WTC11 (cell line): ENCODE results near the gene CAMTA1. TPM values are rescaled to one million over a fixed set of nuclear protein-coding genes. Genes with fewer than 3 reads are reported as not detected.
A peak's percentile ranks its signal among the peaks of the same experiment; 100 is the strongest.

Experiments used
- ATAC-seq: fragments of 200-7000 bp; cut with Tn5 transposase; 2 replicates; pipeline ENCODE4 v1.10.0; 2021; ENCODE audit warnings: mild to moderate bottlenecking, moderate library complexity
- CTCF ChIA-PET: fragments of 300-600 bp; sonication (Branson Sonifier 250); formaldehyde crosslinking; loops from one replicate; lab custom pipeline; 2021; ENCODE audit warnings: antibody characterized with exemption; lab: Charles Lee
- POLR2A ChIA-PET: fragments of 350-600 bp; sonication (Branson Sonifier 250); formaldehyde crosslinking; loops from one replicate; lab custom pipeline; 2021; ENCODE audit warnings: antibody characterized with exemption; lab: Charles Lee
- DNase-seq: peaks from one replicate; pipeline ENCODE4 v3.0.0; 2021; ENCODE audit warnings: low spot score
- H3K27ac Mint-ChIP-seq: 2 replicates; pipeline ENCODE4 v1.8.0; 2021; ENCODE audit warnings: mixed read lengths
- H3K27me3 Mint-ChIP-seq: 2 replicates; pipeline ENCODE4 v1.8.0; 2021; ENCODE audit warnings: low read depth, mild to moderate bottlenecking, moderate library complexity, mixed read lengths
- H3K36me3 Mint-ChIP-seq: 2 replicates; pipeline ENCODE4 v1.8.0; 2021; ENCODE audit warnings: mixed read lengths
- H3K4me1 Mint-ChIP-seq: 2 replicates; pipeline ENCODE4 v1.8.0; 2022; ENCODE audit warnings: mixed read lengths
- H3K4me3 Mint-ChIP-seq: 2 replicates; pipeline ENCODE4 v1.8.0; 2021; ENCODE audit warnings: mild to moderate bottlenecking, moderate library complexity, mixed read lengths
- H3K9me3 Mint-ChIP-seq: 2 replicates; pipeline ENCODE4 v1.8.0; 2021; ENCODE audit warnings: mixed read lengths
- GRHL2 ChIP-seq: fragments of 250-450 bp; sonication (Bioruptor Pico); IDR thresholded peaks from 2 replicates; pipeline ENCODE4 v1.8.0; 2022; ENCODE audit warnings: mild to moderate bottlenecking, moderate library complexity; ENCODE audit not compliant: insufficient replicate concordance, severe bottlenecking
- GTF2I ChIP-seq: fragments of 250-450 bp; sonication (Bioruptor Pico); conservative IDR thresholded peaks from 2 replicates; pipeline ENCODE4 v1.4.0; 2021; ENCODE audit warnings: mild to moderate bottlenecking
- NR1H2 ChIP-seq: sonication (generic); formaldehyde crosslinking; IDR thresholded peaks from 2 replicates; pipeline ENCODE4 v1.9.0; 2021; ENCODE audit warnings: mild to moderate bottlenecking, moderate library complexity, missing genetic modification reagents
- TCF7 ChIP-seq: sonication (generic); formaldehyde crosslinking; IDR thresholded peaks from 2 replicates; pipeline ENCODE4 v1.8.0; 2022; ENCODE audit warnings: mild to moderate bottlenecking, low read depth, missing genetic modification reagents, moderate library complexity
- ZNF138 ChIP-seq: sonication (generic); formaldehyde crosslinking; conservative IDR thresholded peaks from 2 replicates; pipeline ENCODE4 v1.8.1; 2022; ENCODE audit warnings: mild to moderate bottlenecking, moderate library complexity, missing genetic modification reagents
- ZNF263 ChIP-seq: sonication (generic); formaldehyde crosslinking; IDR thresholded peaks from 2 replicates; pipeline ENCODE4 v1.8.1; 2022; ENCODE audit warnings: low read depth, mild to moderate bottlenecking, moderate library complexity, missing genetic modification reagents
- ZNF671 ChIP-seq: fragments of 250-450 bp; sonication (Bioruptor Pico); IDR thresholded peaks from 2 replicates; pipeline ENCODE4 v1.8.0; 2021; ENCODE audit warnings: mild to moderate bottlenecking
- total RNA-seq: library from RNA; stranded (reverse); gene quantifications from 3 replicates; pipeline ENCODE4 v1.2.3, GENCODE V29; 2021
- TF ChIP-seq, protein P1 (sequence below): sonication (generic); formaldehyde crosslinking; IDR thresholded peaks from 2 replicates; pipeline ENCODE4 v1.8.1; 2022; ENCODE audit warnings: missing genetic modification reagents, borderline replicate concordance
- TF ChIP-seq, protein P2 (sequence below): sonication (generic); formaldehyde crosslinking; IDR thresholded peaks from 2 replicates; pipeline ENCODE4 v1.8.0; 2022; ENCODE audit warnings: missing genetic modification reagents
- TF ChIP-seq, protein P3 (sequence below): sonication (generic); formaldehyde crosslinking; conservative IDR thresholded peaks from 2 replicates; pipeline ENCODE4 v1.8.1; 2023; ENCODE audit warnings: mild to moderate bottlenecking, low read depth, missing genetic modification reagents, moderate library complexity
- TF ChIP-seq, protein P4 (sequence below): sonication (generic); formaldehyde crosslinking; IDR thresholded peaks from 2 replicates; pipeline ENCODE4 v1.8.1; 2023; ENCODE audit warnings: mild to moderate bottlenecking, missing genetic modification reagents
- TF ChIP-seq, protein P5 (sequence below): sonication (generic); formaldehyde crosslinking; IDR thresholded peaks from 2 replicates; pipeline ENCODE4 v1.8.0; 2022; ENCODE audit warnings: mild to moderate bottlenecking, missing genetic modification reagents

CAMTA1 gene
- total RNA-seq, 1 experiment from 2014 or later, result 86.4 TPM

DNA sequence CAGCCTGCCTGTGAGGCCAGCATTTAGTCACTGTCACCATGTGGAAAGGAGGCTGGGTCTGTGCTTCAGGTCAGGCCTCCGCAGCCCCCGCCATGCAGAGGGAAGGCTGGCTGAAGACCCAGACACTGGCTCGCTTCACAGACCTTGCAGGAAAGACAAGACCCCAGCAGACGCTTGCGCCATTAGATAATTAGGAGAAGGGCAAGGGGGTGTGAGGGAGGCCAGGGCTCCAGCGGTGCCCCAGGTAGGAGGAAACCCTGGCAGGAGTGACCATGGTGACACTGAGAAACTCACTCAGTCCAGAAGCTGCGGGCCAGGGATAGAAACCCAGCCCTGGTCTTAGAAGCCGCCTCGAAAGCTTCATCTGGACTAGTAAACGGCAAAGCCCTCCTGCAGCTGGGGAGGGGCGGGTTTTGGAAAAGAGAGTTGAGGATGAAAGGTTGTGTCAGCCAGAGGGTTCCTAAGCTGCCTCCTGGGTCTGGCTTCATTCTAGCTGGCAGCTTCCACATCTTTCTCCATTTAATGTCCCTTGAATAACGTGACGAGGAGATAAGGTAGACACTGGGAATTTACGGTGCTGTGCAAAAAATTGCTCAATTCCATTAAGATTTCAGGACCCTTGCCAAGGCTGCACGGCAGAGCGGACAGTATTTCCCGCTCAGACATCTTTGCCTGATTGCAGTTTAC, 691.8 kb downstream of the CAMTA1 start:
- H3K36me3 Mint-ChIP-seq, result no peaks in the 10 kb centered on the region
- no peak for TF ChIP-seq GTF2I (CRISPR knock-in tag)
- TF ChIP-seq, protein P1, sequence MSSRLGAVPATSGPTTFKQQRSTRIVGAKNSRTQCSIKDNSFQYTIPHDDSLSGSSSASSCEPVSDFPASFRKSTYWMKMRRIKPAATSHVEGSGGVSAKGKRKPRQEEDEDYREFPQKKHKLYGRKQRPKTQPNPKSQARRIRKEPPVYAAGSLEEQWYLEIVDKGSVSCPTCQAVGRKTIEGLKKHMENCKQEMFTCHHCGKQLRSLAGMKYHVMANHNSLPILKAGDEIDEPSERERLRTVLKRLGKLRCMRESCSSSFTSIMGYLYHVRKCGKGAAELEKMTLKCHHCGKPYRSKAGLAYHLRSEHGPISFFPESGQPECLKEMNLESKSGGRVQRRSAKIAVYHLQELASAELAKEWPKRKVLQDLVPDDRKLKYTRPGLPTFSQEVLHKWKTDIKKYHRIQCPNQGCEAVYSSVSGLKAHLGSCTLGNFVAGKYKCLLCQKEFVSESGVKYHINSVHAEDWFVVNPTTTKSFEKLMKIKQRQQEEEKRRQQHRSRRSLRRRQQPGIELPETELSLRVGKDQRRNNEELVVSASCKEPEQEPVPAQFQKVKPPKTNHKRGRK (CRISPR knock-in tag), result no peak
- TF ChIP-seq, protein P2, sequence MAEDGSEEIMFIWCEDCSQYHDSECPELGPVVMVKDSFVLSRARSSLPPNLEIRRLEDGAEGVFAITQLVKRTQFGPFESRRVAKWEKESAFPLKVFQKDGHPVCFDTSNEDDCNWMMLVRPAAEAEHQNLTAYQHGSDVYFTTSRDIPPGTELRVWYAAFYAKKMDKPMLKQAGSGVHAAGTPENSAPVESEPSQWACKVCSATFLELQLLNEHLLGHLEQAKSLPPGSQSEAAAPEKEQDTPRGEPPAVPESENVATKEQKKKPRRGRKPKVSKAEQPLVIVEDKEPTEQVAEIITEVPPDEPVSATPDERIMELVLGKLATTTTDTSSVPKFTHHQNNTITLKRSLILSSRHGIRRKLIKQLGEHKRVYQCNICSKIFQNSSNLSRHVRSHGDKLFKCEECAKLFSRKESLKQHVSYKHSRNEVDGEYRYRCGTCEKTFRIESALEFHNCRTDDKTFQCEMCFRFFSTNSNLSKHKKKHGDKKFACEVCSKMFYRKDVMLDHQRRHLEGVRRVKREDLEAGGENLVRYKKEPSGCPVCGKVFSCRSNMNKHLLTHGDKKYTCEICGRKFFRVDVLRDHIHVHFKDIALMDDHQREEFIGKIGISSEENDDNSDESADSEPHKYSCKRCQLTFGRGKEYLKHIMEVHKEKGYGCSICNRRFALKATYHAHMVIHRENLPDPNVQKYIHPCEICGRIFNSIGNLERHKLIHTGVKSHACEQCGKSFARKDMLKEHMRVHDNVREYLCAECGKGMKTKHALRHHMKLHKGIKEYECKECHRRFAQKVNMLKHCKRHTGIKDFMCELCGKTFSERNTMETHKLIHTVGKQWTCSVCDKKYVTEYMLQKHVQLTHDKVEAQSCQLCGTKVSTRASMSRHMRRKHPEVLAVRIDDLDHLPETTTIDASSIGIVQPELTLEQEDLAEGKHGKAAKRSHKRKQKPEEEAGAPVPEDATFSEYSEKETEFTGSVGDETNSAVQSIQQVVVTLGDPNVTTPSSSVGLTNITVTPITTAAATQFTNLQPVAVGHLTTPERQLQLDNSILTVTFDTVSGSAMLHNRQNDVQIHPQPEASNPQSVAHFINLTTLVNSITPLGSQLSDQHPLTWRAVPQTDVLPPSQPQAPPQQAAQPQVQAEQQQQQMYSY (CRISPR knock-in tag), result peak; percentile 23; the same call in 1 of the 2 replicates
- TF ChIP-seq, all 79 proteins: peak for 1
- ATAC-seq, result no peak

DNA sequence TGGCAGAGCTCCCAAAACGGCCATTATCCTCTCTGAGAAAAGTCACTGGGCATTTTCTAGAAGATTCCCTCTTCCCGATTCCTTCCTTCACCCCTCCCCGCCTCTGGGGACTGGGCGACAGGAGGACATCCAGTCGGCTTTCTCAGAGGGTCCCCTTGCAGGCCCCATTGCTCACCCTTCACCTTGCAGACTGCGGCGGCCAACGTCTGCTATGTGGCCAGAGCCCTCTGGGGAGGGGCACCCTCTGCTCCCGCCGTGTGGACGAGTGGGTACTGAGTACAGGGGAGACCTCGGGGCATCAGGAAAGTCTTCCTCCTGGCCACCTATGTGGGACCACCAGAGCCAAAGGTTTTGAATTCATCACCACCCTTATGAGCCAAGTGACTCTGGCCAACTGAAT, 692.3 kb downstream of the CAMTA1 start:
- TF ChIP-seq, protein P3, sequence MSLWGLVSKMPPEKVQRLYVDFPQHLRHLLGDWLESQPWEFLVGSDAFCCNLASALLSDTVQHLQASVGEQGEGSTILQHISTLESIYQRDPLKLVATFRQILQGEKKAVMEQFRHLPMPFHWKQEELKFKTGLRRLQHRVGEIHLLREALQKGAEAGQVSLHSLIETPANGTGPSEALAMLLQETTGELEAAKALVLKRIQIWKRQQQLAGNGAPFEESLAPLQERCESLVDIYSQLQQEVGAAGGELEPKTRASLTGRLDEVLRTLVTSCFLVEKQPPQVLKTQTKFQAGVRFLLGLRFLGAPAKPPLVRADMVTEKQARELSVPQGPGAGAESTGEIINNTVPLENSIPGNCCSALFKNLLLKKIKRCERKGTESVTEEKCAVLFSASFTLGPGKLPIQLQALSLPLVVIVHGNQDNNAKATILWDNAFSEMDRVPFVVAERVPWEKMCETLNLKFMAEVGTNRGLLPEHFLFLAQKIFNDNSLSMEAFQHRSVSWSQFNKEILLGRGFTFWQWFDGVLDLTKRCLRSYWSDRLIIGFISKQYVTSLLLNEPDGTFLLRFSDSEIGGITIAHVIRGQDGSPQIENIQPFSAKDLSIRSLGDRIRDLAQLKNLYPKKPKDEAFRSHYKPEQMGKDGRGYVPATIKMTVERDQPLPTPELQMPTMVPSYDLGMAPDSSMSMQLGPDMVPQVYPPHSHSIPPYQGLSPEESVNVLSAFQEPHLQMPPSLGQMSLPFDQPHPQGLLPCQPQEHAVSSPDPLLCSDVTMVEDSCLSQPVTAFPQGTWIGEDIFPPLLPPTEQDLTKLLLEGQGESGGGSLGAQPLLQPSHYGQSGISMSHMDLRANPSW, result no peak
- TF ChIP-seq, protein P4, sequence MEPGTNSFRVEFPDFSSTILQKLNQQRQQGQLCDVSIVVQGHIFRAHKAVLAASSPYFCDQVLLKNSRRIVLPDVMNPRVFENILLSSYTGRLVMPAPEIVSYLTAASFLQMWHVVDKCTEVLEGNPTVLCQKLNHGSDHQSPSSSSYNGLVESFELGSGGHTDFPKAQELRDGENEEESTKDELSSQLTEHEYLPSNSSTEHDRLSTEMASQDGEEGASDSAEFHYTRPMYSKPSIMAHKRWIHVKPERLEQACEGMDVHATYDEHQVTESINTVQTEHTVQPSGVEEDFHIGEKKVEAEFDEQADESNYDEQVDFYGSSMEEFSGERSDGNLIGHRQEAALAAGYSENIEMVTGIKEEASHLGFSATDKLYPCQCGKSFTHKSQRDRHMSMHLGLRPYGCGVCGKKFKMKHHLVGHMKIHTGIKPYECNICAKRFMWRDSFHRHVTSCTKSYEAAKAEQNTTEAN (CRISPR knock-in tag), result no peak
- TF ChIP-seq TCF7, result no peak
- TF ChIP-seq ZNF138 (CRISPR knock-in tag), result no peak
- TF ChIP-seq, protein P5, sequence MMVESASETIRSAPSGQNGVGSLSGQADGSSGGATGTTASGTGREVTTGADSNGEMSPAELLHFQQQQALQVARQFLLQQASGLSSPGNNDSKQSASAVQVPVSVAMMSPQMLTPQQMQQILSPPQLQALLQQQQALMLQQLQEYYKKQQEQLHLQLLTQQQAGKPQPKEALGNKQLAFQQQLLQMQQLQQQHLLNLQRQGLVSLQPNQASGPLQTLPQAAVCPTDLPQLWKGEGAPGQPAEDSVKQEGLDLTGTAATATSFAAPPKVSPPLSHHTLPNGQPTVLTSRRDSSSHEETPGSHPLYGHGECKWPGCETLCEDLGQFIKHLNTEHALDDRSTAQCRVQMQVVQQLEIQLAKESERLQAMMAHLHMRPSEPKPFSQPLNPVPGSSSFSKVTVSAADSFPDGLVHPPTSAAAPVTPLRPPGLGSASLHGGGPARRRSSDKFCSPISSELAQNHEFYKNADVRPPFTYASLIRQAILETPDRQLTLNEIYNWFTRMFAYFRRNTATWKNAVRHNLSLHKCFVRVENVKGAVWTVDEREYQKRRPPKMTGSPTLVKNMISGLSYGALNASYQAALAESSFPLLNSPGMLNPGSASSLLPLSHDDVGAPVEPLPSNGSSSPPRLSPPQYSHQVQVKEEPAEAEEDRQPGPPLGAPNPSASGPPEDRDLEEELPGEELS (CRISPR knock-in tag), result no peak
- no peak for TF ChIP-seq GRHL2 (CRISPR knock-in tag)
- TF ChIP-seq ZNF671 (CRISPR knock-in tag), result no peak
- no peak for TF ChIP-seq NR1H2 (CRISPR knock-in tag)
- TF ChIP-seq ZNF263 (CRISPR knock-in tag), result no peak
- Mint-ChIP-seq H3K36me3 (no peaks in the 10 kb centered on the region), H3K9me3 (no peaks in the 10 kb centered on the region), H3K4me1 (no peaks in the 10 kb centered on the region), H3K27ac (no peak overlapping the region), H3K4me3 (no peak overlapping the region), H3K27me3 (no peaks in the 10 kb centered on the region)
- DNase-seq (no peak), ATAC-seq (no peak)
- CTCF ChIA-PET, result interaction anchor here (0.7 kb wide), 1 partner anchor 24 kb away, joined by 4 read pairs; no protein-coding TSS in a partner anchor
- POLR2A ChIA-PET, result no interaction called here

More for the DNA sequence above, 691.8 kb downstream of the CAMTA1 start:
- ChIA-PET CTCF (interaction anchor here (0.7 kb wide), 1 partner anchor 24 kb away, joined by 4 read pairs; no protein-coding TSS in a partner anchor), POLR2A (no interaction called here)
- Mint-ChIP-seq H3K27me3 (no peaks in the 10 kb centered on the region), H3K27ac (no peak overlapping the region), H3K9me3 (no peaks in the 10 kb centered on the region), H3K4me3 (no peak overlapping the region), H3K4me1 (no peaks in the 10 kb centered on the region)
- no peak for DNase-seq
